NCI-H2227 treated with DMSO at 0.1 percent for 48 hours (cell line): ENCODE data around the gene MAP4K1.
"Not testable (repeated sequence)": the region's sequence is repeated elsewhere in the genome, so short reads cannot be mapped to it uniquely, and the experiment has no call there.

ENCODE experiments used
- DNase-seq: peaks from one replicate; lab custom pipeline; 2025; lab: John Stamatoyannopoulos, UW

MAP4K1 gene

GRCh38 chr19:38624822-38625221 is 7.1 kb upstream of the MAP4K1 start:
- DNase-seq, result no peak

GRCh38 chr19:38619361-38620174 is 1.8 kb upstream of the MAP4K1 start:
- no peak for DNase-seq

GRCh38 chr19:38618590-38619360 is 1.0 kb upstream of the MAP4K1 start, which contains the start of gene EIF3K:
TSS of gene EIF3K (plus strand) at chr19:38619188. CDS start at chr19:38619269, 81 bp downstream.
- peak; percentile 100 for DNase-seq

- no peak for DNase-seq
Observed at GRCh38 chr19:38617283-38617763, 430 bp downstream of the MAP4K1 start.

- DNase-seq, result no peak
Observed at GRCh38 chr19:38616265-38616664, 1.5 kb downstream of the MAP4K1 start.

GRCh38 chr19:38615007-38615581 is 2.7 kb downstream of the MAP4K1 start:
- no peak for DNase-seq

- no peak for DNase-seq
Observed at GRCh38 chr19:38614289-38614688, 3.5 kb downstream of the MAP4K1 start.

GRCh38 chr19:38606131-38606530 is 11.6 kb downstream of the MAP4K1 start:
- no peak for DNase-seq

GRCh38 chr19:38602856-38603255 is 14.9 kb downstream of the MAP4K1 start:
- DNase-seq, result not testable (repeated sequence)

- DNase-seq, result no peak
Observed at GRCh38 chr19:38599722-38600121, 18.0 kb downstream of the MAP4K1 start.

- DNase-seq, result no peak
Observed at GRCh38 chr19:38597075-38597474, 20.7 kb downstream of the MAP4K1 start.

- peak; percentile 100 for DNase-seq
Observed at GRCh38 chr19:38596057-38596981, 21.4 kb downstream of the MAP4K1 start.

GRCh38 chr19:38592940-38593339 is 24.8 kb downstream of the MAP4K1 start:
- DNase-seq, result no peak

GRCh38 chr19:38588041-38588440 is 29.7 kb downstream of the MAP4K1 start:
- DNase-seq, result no peak

GRCh38 chr19:38587562-38587961 is 30.2 kb downstream of the MAP4K1 start:
- DNase-seq, result no peak

- no peak for DNase-seq
Observed at GRCh38 chr19:38583985-38584305, 33.8 kb downstream of the MAP4K1 start.

- no peak for DNase-seq
Observed at GRCh38 chr19:38583219-38583984, 34.4 kb downstream of the MAP4K1 start.

- DNase-seq, result no peak
Observed at GRCh38 chr19:38580080-38580479, 37.7 kb downstream of the MAP4K1 start.

- DNase-seq, result not testable (repeated sequence)
Observed at GRCh38 chr19:38579304-38579703, 38.4 kb downstream of the MAP4K1 start.

- no peak for DNase-seq
Observed at GRCh38 chr19:38577826-38578225, 39.9 kb downstream of the MAP4K1 start.

GRCh38 chr19:38571682-38572081 is 46.1 kb downstream of the MAP4K1 start:
- DNase-seq, result no peak
